ENCODE results near the gene UACA. TPM values are rescaled to one million over a fixed set of nuclear protein-coding genes. Genes with fewer than 3 reads are reported as not detected.

The UACA gene
- total and polyA plus RNA-seq, 2 of the 8 experiments (the other 6 are each of a cell fraction or from before 2014, with no cell fraction given): 28.6 to 38.9 TPM

DNA sequence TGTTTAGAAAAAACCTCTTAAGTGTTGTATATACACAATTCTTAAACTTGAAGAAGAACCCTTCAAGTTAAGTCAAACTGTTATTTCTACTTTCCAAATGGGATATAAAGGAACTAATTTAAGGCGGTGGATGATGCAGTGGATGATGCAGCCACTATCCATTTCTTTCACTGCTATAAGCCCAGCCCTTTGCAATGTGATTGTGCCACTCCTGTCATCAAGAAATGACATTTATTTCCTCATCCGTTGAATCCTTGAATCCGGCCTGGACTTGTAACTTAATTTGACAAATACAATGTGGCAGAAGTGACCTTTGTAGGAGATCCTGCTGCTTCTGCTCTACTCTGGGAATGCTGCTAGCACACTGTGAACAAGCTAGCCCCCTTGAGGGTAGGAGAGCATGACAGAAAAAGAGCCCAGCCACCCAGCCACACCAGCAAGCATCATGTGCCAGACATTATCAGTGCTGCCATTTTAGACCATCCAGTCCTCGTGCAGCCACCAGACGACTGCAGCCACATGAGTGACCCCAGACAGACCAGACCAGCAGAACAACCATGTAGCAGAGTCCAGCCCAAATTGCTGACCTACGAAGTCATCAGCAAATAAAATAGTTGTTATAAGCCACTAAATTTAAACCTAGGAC, 47.4 kb downstream of the UACA start (continued):
- TF ChIP-seq BCL11A (IDR thresholded peaks at IDR 0.05; ENCODE audit: low read depth in 2 of 2, low read length in 2 of 2) (no peak), SIRT6 (IDR thresholded peaks at IDR 0.05; ENCODE audit: low read length) (no peak), JUN (IDR thresholded peaks at IDR 0.05; ENCODE audit: low read depth, low read length) (no peak), SRF (IDR thresholded peaks at IDR 0.05; ENCODE audit: low read depth, low read length) (no peak)
